AG09319 (cell line): ENCODE data around the gene PCSK6.

Experiments
- DNase-seq: peaks from one replicate; pipeline ENCODE4 v3.0.0-alpha.2; 2010; ENCODE audit warnings: low read depth; ENCODE audit errors: extremely low read depth
- TF ChIP-seq, protein P1 (sequence below): IDR thresholded peaks from 2 replicates; pipeline ENCODE4 v1.5.1; 2011; ENCODE audit warnings: low read depth, mild to moderate bottlenecking, inconsistent platforms, low read length, moderate library complexity

Gene PCSK6

DNA sequence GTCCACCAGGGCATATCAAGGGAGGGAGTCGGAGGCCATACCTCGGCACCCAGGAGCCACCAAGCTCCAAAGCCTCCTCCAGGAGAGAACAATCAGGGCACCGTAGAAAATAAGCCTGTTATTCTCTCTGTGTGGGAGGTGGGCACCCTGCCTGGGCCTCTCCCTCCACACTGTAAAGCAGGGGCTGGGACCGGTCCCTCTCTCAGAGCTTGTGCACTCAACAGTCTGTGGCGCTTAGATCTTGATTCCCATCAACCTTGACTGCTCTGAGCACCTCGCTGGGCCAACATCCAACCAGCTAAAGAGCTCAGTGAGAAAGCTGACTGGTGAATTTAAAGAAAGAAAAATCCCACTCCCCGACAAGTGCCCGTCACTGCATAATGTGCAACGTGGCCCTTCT, 53.0 kb downstream of the PCSK6 start:
- DNase-seq, result no peak
- TF ChIP-seq, protein P1, sequence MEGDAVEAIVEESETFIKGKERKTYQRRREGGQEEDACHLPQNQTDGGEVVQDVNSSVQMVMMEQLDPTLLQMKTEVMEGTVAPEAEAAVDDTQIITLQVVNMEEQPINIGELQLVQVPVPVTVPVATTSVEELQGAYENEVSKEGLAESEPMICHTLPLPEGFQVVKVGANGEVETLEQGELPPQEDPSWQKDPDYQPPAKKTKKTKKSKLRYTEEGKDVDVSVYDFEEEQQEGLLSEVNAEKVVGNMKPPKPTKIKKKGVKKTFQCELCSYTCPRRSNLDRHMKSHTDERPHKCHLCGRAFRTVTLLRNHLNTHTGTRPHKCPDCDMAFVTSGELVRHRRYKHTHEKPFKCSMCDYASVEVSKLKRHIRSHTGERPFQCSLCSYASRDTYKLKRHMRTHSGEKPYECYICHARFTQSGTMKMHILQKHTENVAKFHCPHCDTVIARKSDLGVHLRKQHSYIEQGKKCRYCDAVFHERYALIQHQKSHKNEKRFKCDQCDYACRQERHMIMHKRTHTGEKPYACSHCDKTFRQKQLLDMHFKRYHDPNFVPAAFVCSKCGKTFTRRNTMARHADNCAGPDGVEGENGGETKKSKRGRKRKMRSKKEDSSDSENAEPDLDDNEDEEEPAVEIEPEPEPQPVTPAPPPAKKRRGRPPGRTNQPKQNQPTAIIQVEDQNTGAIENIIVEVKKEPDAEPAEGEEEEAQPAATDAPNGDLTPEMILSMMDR, result no peak

DNA sequence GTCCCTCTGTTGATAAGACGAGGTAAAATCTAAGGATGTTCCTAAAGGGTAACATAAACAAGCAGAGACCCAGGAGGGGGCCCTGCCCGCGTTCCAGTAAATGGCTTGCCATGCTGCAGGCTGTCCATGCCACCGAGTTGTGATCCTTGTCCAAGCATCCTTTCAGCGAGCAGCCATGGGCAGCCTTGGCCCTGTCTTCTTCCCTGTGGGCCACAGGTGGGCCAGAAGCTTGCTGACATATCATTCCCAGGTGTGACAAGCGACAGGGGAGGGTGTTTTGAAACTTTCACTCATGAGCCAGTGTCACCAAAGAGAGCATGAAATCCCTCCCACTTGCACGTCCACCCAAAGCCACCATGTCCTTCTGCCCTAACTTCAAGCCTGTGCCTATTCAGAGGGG, 53.7 kb downstream of the PCSK6 start:
- no peak for DNase-seq
- TF ChIP-seq, protein P1, result no peak

DNA sequence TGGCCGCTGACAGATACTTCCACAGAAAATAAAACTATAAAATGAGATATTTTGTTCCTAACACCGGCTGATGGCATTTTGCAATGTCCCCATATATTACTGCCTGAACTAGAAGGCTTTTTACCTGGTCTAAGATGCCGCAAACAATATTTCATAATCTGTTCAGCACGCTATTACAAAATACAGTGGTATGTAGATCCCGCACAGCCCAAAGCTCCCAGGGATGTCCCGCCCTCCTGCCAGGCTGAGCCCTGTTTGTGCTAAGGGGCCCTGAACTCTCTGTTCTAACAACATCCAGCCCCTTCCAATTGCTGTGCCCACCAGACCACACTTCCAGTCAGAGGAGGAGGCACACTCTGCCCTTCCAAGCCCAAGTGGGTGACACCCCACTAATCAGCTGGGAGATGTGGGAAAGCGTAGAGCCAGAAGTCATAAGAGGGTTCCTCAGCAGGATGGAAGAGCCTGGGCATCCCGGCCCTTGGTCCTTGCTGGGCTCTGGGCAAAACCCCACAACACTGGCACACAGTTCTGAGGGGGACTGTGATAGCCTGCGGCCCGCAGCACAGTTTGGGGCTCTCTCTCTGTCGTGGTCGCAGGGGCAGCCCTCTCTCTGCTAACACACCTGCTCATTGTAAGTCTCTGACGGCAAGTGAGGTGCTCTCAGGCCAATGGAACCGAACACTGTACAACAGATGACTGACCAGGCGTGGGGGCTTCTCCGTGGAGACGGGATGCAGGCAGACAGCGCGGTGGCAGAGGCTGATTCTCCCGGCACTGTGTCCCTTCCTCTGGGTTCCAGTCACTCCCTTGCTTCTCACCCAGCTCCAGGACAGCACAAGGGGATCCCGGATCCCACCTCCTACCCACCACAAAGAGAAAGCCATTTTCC, 55.2 kb downstream of the PCSK6 start:
- DNase-seq, result no peak
- TF ChIP-seq, protein P1, result no peak

DNA sequence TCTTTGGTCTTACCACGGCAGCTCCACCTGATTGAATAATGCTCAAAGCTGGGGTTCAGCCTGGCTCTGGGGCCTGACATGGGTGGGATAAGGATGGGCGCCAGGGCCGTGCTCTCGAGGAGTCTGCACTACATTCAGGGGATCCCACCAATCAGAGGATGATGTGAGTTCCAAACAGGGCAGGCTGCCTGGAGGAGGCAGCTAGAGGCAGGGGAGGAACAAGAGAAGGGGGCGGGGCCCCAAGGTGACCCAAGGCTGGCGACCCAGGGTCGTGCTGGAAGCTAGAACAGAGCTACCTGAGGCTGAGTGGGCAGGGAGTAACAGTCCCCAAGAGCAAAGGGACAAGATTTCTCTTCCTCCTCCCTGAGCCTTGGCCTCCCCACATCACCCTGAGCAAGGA, 56.1 kb downstream of the PCSK6 start:
- TF ChIP-seq, protein P1, result no peak

DNA sequence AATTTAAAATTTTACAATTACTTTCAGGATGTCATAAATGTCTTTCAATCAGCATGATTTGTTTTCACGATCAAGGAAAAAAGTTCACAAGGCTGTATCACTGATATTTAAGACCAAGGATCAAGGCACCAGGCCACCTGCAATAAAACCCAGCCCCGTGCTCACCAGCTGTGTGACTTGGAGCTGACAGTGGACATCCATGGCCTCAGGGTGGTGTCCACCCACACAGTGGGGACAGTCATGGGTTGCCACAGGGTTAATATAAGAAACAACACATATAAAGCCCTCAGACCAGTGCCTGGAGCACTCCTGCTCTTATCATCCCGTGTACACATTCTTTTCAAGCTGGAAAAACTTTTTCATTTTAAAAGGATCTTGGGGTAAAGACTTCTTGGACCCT, 56.5 kb downstream of the PCSK6 start:
- DNase-seq, result no peak
- TF ChIP-seq, protein P1, result no peak

More for the DNA sequence above, 56.1 kb downstream of the PCSK6 start:
- DNase-seq, result no peak

DNA sequence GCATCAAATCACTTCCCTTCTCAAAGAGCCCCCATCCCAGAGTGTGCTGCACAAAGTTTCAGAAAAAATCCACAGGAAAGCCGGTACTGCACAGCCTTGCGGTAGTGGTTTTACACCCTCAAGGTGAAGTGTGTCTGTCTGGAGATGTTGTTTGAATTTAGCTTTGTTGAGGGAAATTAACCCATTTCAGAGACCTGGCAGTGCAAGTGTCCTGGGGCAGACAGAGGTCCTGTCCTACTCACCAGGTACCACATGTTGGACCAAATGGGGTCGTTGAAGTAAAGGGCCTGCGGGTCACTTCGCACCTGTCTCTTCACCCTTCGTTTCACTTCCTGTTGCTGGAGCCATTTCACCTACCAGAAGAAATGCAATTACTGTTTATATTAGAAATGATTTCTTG, 57.8 kb downstream of the PCSK6 start:
- DNase-seq, result no peak
- TF ChIP-seq, protein P1, result no peak

DNA sequence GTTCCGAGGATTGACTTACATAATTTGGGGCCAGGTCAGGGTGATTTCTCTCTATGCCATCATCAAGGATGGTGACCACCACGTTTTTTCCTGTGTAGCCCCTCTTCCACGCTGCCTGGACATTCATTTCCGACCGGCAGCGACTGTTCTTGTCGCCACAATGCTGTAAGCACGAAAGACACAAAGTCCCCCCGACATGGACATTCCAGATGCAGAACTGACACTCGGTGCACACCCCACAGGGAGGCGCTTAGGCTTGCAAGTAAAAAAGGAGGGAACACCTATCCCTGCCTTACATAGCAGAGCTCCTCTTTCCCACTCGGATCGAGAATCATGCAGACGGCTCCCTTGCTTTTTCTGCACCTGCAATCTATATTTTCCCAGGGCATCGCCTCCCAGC, 58.2 kb downstream of the PCSK6 start:
- DNase-seq, result no peak
- TF ChIP-seq, protein P1, result no peak
